ENCODE measurements around the gene FABP7.

DNA sequence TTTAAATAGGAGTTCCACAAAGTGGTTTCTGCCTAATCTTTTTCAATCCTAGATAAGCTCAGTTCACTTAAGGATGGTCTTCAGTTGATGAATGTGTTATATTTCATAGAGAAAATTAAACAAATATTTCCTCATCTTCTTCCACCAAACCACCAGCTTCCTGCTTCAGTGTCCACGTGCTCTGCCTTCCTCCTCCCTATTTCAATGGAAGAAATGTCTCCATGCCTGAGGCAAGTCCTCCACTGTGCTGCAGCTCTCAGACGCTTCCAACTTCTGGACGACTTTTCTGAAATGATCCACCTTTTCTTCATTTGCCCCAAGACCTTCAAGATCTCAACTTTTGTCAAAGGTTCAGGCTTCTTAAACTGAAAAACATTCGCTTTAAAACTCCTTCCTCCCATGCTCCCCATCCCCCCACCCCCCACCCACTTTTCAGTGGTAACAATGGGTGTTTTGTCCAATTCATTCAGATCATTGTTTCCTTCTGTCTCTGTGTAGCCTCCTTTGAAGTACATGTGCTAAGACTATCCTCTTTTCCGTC, 25.3 kb upstream of the FABP7 start:
- TF ChIP-seq CTCF (IDR thresholded peaks at IDR 0.05) (no peak), POLR2A (IDR thresholded peaks at IDR 0.05) (no peak)
